ENCODE data around the gene DLG2.

The DLG2 gene

GRCh38 chr11:83545494-83546260, 2081.5 kb downstream of the DLG2 start:
- Histone ChIP-seq H3K27me3 (ENCODE audit: insufficient read depth, low read depth, severe bottlenecking) (peaks cover 57% of the 10 kb centered on the region), H3K4me3 (ENCODE audit: low read depth, low read length) (no peak overlapping the region), H3K9me3 (ENCODE audit: severe bottlenecking) (no peaks in the 10 kb centered on the region), H3K36me3 (no peaks in the 10 kb centered on the region), H3K27ac (no peak overlapping the region)
- TF ChIP-seq CTCF (IDR thresholded peaks at IDR 0.05; ENCODE audit: low read depth, low read length): no peak
- DNase-seq: no peak

DNA sequence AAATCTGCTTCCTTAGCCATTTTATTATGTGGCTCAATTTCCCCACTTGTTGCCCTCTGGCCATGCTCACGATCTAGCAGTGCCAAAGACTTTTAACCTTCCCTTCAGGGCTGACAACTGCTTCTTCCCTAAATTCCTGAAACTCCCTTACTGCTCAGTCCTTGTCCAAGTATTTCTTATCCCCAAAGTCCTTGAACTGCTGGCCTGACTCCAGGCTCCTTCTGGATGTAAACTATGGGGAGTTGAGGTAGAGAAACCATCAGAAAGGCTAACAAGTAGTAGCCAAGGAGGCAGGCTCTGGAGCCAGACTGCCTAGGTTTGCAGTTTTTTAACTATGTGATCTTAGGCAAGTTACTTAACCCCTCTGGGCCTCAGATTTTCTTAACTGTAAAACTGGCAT, 2082.3 kb downstream of the DLG2 start:
- no peak for TF ChIP-seq CTCF (IDR thresholded peaks at IDR 0.05; ENCODE audit: low read depth, low read length)
- no peak overlapping the region for H3K27ac ChIP-seq
- no peaks in the 10 kb centered on the region for H3K36me3 ChIP-seq
- H3K4me3 ChIP-seq (ENCODE audit: low read depth, low read length): no peak overlapping the region
- peaks cover 49% of the 10 kb centered on the region for H3K27me3 ChIP-seq (ENCODE audit: insufficient read depth, low read depth, severe bottlenecking)
- H3K9me3 ChIP-seq (ENCODE audit: severe bottlenecking): no peaks in the 10 kb centered on the region
- DNase-seq: no peak

DNA sequence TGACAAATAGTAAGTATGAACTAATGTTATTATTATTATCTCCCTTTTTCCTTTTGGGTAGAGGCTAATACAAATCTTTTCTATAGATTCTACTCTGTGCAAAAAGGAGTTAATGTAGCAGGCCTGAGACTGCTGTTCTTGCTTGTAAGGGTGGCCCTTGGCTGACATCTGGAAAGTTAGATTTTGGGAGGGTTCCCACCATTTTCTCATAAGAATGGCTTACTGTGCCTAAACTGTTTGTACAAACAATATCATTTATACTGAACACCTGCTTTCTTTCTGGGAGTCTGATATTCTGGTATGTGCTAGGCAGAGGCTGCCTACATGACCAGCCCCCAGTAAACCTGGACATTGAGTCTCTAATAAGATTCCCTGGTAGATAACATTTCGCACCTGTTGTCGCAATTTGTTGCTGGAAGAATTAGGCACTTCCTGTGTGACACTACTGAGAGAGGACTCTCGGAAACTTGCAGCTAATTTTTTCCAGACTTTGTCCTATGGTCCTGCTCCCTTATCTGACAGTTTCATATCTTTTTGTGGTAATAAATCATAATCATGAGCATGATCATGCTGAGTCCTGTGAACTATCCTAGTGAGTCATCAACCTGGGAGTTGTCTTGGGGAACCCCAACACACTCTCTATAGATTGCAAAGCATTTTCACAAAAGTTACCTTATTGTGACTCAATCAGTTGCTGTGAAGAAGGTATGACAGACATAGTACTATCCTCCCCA, 2083.3 kb downstream of the DLG2 start:
- TF ChIP-seq CTCF (IDR thresholded peaks at IDR 0.05; ENCODE audit: low read depth, low read length): no peak
- no peaks in the 10 kb centered on the region for H3K36me3 ChIP-seq
- no peak overlapping the region for H3K27ac ChIP-seq
- no peaks in the 10 kb centered on the region for H3K9me3 ChIP-seq (ENCODE audit: severe bottlenecking)
- H3K27me3 ChIP-seq (ENCODE audit: insufficient read depth, low read depth, severe bottlenecking): peaks cover 39% of the 10 kb centered on the region
- no peak for DNase-seq
- no peak overlapping the region for H3K4me3 ChIP-seq (ENCODE audit: low read depth, low read length)

DNA sequence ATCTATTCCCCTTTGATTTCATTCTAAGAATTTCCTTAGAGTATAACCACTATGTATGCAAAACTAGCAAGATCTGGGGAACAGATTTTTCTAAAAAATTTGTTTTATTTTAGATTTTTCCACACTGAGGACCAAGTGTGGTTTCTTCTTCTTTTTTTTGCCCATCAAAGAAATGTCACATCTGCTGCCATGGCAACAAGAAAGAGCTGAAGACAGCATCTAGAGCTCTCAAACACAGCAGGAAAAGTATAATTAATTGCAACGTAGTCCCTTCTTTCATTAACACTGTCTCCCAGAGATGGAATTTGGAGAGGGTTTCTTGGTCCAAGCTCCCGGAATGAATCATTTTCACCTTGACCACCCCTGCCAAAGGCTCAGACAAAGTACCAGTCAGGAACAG, 2084.3 kb downstream of the DLG2 start:
- Histone ChIP-seq H3K27ac (no peak overlapping the region), H3K36me3 (no peaks in the 10 kb centered on the region), H3K9me3 (ENCODE audit: severe bottlenecking) (no peaks in the 10 kb centered on the region), H3K4me3 (ENCODE audit: low read depth, low read length) (no peak overlapping the region), H3K27me3 (ENCODE audit: insufficient read depth, low read depth, severe bottlenecking) (peaks cover 29% of the 10 kb centered on the region)
- no peak for DNase-seq
- no peak for TF ChIP-seq CTCF (IDR thresholded peaks at IDR 0.05; ENCODE audit: low read depth, low read length)

DNA sequence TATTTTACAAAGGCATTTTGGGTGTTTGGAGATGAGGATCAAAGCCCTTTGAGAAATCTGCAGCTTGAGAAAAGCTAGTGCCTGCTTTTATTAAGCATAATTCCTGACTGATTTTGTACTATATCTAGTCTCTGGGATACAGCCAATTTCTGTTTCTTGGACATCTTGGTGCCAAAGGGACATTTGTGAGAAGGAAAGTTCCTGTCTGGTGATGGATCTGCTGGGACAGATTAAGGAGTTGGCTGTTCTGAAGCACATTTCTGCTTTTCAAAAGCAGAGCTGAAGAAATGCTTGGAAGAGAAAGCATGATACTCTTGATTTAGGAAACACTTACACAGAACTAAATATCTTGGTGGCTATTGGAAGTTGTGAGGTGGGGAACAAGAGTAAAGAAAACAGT, 2086.4 kb downstream of the DLG2 start:
- Histone ChIP-seq H3K27ac (no peak overlapping the region), H3K36me3 (no peaks in the 10 kb centered on the region), H3K27me3 (ENCODE audit: insufficient read depth, low read depth, severe bottlenecking) (peaks cover 18% of the 10 kb centered on the region), H3K9me3 (ENCODE audit: severe bottlenecking) (no peaks in the 10 kb centered on the region), H3K4me3 (ENCODE audit: low read depth, low read length) (no peak overlapping the region)
- no peak for DNase-seq
- TF ChIP-seq CTCF (IDR thresholded peaks at IDR 0.05; ENCODE audit: low read depth, low read length): no peak

Data from WERI-Rb-1 (cell line).